HG03354 (cell line): ENCODE results near the gene DENND6A.
"Not testable (repeated sequence)": the region's sequence is repeated elsewhere in the genome, so short reads cannot be mapped to it uniquely, and the experiment has no call there.

ENCODE experiments used
- ATAC-seq: cut with Tn5 transposase; IDR thresholded peaks from one replicate; pipeline ENCODE4 v1.9.1; 2021; ENCODE audit warnings: mild to moderate bottlenecking; ENCODE audit not compliant: unreplicated experiment, poor library complexity, severe bottlenecking

DENND6A gene

GRCh38 chr3:57696801-57697321 is 4.0 kb upstream of the DENND6A start:
- ATAC-seq, result no peak

GRCh38 chr3:57694146-57694545 is 1.3 kb upstream of the DENND6A start:
- no peak for ATAC-seq

- ATAC-seq, result not testable (repeated sequence)
Observed at GRCh38 chr3:57692133-57692395, 813 bp downstream of the DENND6A start.

- no peak for ATAC-seq
Observed at GRCh38 chr3:57691411-57692132, 1.3 kb downstream of the DENND6A start.

- ATAC-seq, result no peak
Observed at GRCh38 chr3:57689367-57690053, 3.4 kb downstream of the DENND6A start.

- ATAC-seq, result no peak
Observed at GRCh38 chr3:57688291-57688690, 4.6 kb downstream of the DENND6A start.

- no peak for ATAC-seq
Observed at GRCh38 chr3:57683286-57683685, 9.6 kb downstream of the DENND6A start.

GRCh38 chr3:57682284-57682683 is 10.6 kb downstream of the DENND6A start:
- ATAC-seq, result no peak

GRCh38 chr3:57681691-57682090 is 11.2 kb downstream of the DENND6A start:
- no peak for ATAC-seq

- no peak for ATAC-seq
Observed at GRCh38 chr3:57680046-57680445, 12.8 kb downstream of the DENND6A start.

- ATAC-seq, result no peak
Observed at GRCh38 chr3:57675530-57675929, 17.3 kb downstream of the DENND6A start.

- no peak for ATAC-seq
Observed at GRCh38 chr3:57673156-57673555, 19.7 kb downstream of the DENND6A start.

- ATAC-seq, result no peak
Observed at GRCh38 chr3:57670543-57670942, 22.3 kb downstream of the DENND6A start.

- no peak for ATAC-seq
Observed at GRCh38 chr3:57661404-57661803, 31.5 kb downstream of the DENND6A start.

- ATAC-seq, result no peak
Observed at GRCh38 chr3:57659806-57660439, 33.0 kb downstream of the DENND6A start.

GRCh38 chr3:57659004-57659673 is 33.7 kb downstream of the DENND6A start:
- ATAC-seq, result no peak

- ATAC-seq, result no peak
Observed at GRCh38 chr3:57658536-57658935, 34.3 kb downstream of the DENND6A start.

- ATAC-seq, result no peak
Observed at GRCh38 chr3:57655727-57656126, 37.1 kb downstream of the DENND6A start.

- no peak for ATAC-seq
Observed at GRCh38 chr3:57654267-57654666, 38.6 kb downstream of the DENND6A start.

GRCh38 chr3:57652203-57652602 is 40.7 kb downstream of the DENND6A start:
- ATAC-seq, result no peak
